B cell (primary cell): ENCODE results near the gene ARHGEF26. TPM values are rescaled to one million over a fixed set of nuclear protein-coding genes. Genes with fewer than 3 reads are reported as not detected.

Experiments used
- ATAC-seq: fragments of 200-7000 bp; cut with Tn5 transposase; one replicate; pipeline ENCODE4 v1.10.0; 2021; ENCODE audit warnings: low read depth, mild to moderate bottlenecking, moderate number of reproducible peaks, moderate library complexity
- CTCF ChIA-PET: fragments of 350-600 bp; sonication (Branson Sonifier 250); formaldehyde crosslinking; loops from one replicate; lab custom pipeline; 2021; ENCODE audit warnings: antibody characterized with exemption, inconsistent platforms; lab: Charles Lee
- POLR2A ChIA-PET: fragments of 350-600 bp; sonication (Branson Sonifier 250); formaldehyde crosslinking; loops from one replicate; lab custom pipeline; 2021; ENCODE audit warnings: antibody characterized with exemption; lab: Charles Lee
- DNase-seq: peaks from one replicate; pipeline ENCODE4 v3.0.0; 2013
- H2AFZ ChIP-seq: 2 replicates; pipeline ENCODE4 v1.6.1; 2012; ENCODE audit warnings: mild to moderate bottlenecking, low read depth, low read length; ENCODE audit not compliant: insufficient read depth, poor library complexity, severe bottlenecking
- H3K27ac ChIP-seq, 2 donors: 1 replicate in 1 of 2; 2 replicates in 1 of 2; pipeline ENCODE4 v1.5.1; 2012 to 2013; ENCODE audit warnings: low read length in 2 of 2, mild to moderate bottlenecking in 2 of 2, moderate library complexity in 1 of 2
- H3K27me3 ChIP-seq, 4 experiments: fragments of 200-600 bp in 1 of 4; sonication (generic) in 1 of 4; replicated peaks in 1 of 4; 1 replicate in 2 of 4; 2 replicates in 2 of 4; pipeline versions ENCODE4 v1.6.1 to v1.7.0; 2013 to 2016; ENCODE audit warnings: low read length in 3 of 4, mild to moderate bottlenecking in 2 of 4, mixed read lengths in 1 of 4, moderate library complexity in 1 of 4; ENCODE audit not compliant: insufficient read depth in 4 of 4, control insufficient read depth in 3 of 4; ENCODE audit errors: control extremely low read depth in 1 of 4
- H3K36me3 ChIP-seq, 2 experiments: replicated peaks in 1 of 2; 1 replicate in 1 of 2; 2 replicates in 1 of 2; pipeline versions ENCODE4 v1.6.1 to v1.7.1; 2013; ENCODE audit warnings: low read length in 1 of 2; ENCODE audit not compliant: insufficient read depth in 2 of 2, control insufficient read depth in 1 of 2; ENCODE audit errors: control extremely low read depth in 1 of 2, extremely low read depth in 1 of 2
- H3K4me1 ChIP-seq, 2 donors: fragments of 200-600 bp in 1 of 2; sonication (generic) in 1 of 2; 1 replicate in 1 of 2; 2 replicates in 1 of 2; pipeline versions ENCODE4 v1.5.1 to v1.6.1; 2013 to 2017; ENCODE audit warnings: low read length in 2 of 2; ENCODE audit not compliant: control insufficient read depth in 2 of 2, insufficient read depth in 2 of 2
- H3K4me2 ChIP-seq: replicated peaks from 2 replicates; pipeline ENCODE3; 2012; ENCODE audit warnings: mild to moderate bottlenecking, low read depth, low read length; ENCODE audit not compliant: poor library complexity, severe bottlenecking
- H3K4me3 ChIP-seq, 5 experiments: fragments of 200-600 bp in 1 of 5; sonication (generic) in 1 of 5; 1 replicate in 3 of 5; 2 replicates in 2 of 5; pipeline versions ENCODE4 v1.5.1 to v1.7.0; 2011 to 2016; ENCODE audit warnings: low read length in 4 of 5, mild to moderate bottlenecking in 4 of 5, low read depth in 2 of 5, control low read depth in 1 of 5, moderate library complexity in 1 of 5; ENCODE audit not compliant: insufficient read depth in 1 of 5; ENCODE audit errors: control extremely low read depth in 1 of 5, extremely low read depth in 1 of 5
- H3K79me2 ChIP-seq: fragments of 200-600 bp; sonication (generic); one replicate; pipeline ENCODE4 v1.6.0; 2016; ENCODE audit warnings: low read length; ENCODE audit not compliant: control insufficient read depth, insufficient read depth
- H3K9ac ChIP-seq: fragments of 200-600 bp; sonication (generic); 2 replicates; pipeline ENCODE4 v1.6.1; 2017; ENCODE audit warnings: mild to moderate bottlenecking, low read length, moderate library complexity
- H3K9me3 ChIP-seq, 3 donors: one replicate each; pipeline versions ENCODE4 v1.6.1 to v1.7.1; 2013; ENCODE audit warnings: low read length in 2 of 3; ENCODE audit not compliant: control insufficient read depth in 2 of 3, insufficient read depth in 1 of 3; ENCODE audit errors: control extremely low read depth in 1 of 3
- H4K20me1 ChIP-seq: 2 replicates; pipeline ENCODE4 v1.6.0; 2012; ENCODE audit warnings: mild to moderate bottlenecking, low read length; ENCODE audit not compliant: insufficient read depth, control insufficient read depth, poor library complexity, severe bottlenecking
- H3K27ac Mint-ChIP-seq: one replicate; pipeline ENCODE4 v1.8.0; 2021; ENCODE audit warnings: mixed read lengths
- H3K27me3 Mint-ChIP-seq: one replicate; pipeline ENCODE4 v1.8.0; 2021; ENCODE audit warnings: mixed read lengths
- H3K4me1 Mint-ChIP-seq: one replicate; pipeline ENCODE4 v1.8.0; 2021; ENCODE audit warnings: mixed read lengths
- H3K4me3 Mint-ChIP-seq: one replicate; pipeline ENCODE4 v1.8.0; 2021; ENCODE audit warnings: mixed read lengths
- H3K9me3 Mint-ChIP-seq: one replicate; pipeline ENCODE4 v1.8.0; 2022; ENCODE audit warnings: mixed read lengths; ENCODE audit not compliant: insufficient read depth
- CTCF ChIP-seq: fragments of 200-600 bp; IDR thresholded peaks from one replicate; pipeline ENCODE4 v1.8.0; 2022; ENCODE audit warnings: antibody characterized with exemption, mild to moderate bottlenecking
- EZH2 ChIP-seq: IDR thresholded peaks from 2 replicates; pipeline ENCODE4 v1.6.1; 2012; ENCODE audit warnings: borderline replicate concordance, low read depth, mild to moderate bottlenecking, moderate library complexity, low read length; ENCODE audit not compliant: insufficient read depth, poor library complexity, severe bottlenecking
- WGBS: methylation state at CpG from one replicate; pipeline ENCODE4 v1.1.5; 2013; ENCODE audit warnings: missing lambda C conversion rate; ENCODE audit not compliant: insufficient coverage; 5-methylcytosine and 5-hydroxymethylcytosine counted together
- intact Hi-C: fragments of 100-400 bp; cut with micrococcal nuclease; formaldehyde crosslinking; loops from one replicate; pipeline ENCODE4 v1.10.0; 2022
- polyA plus RNA-seq: library from polyadenylated mRNA; depleted of rRNA; stranded (reverse); fragments of >200 nt; gene quantifications from 2 replicates; pipeline ENCODE4 v1.2.3, GENCODE V29; 2012
- total RNA-seq, 2 donors: library from RNA; stranded (reverse); fragments of 120-200 nt in 1 of 2; gene quantifications; 1 replicate in 1 of 2; 2 replicates in 1 of 2; pipeline versions ENCODE4 v1.2.3 to v1.2.4, GENCODE V29; 2013 to 2022

Gene ARHGEF26
- total and polyA plus RNA-seq, 2 donors (not counting 1 experiment from before 2014, with no cell fraction given) = not detected

GRCh38 chr3:154100556-154100955, 20.6 kb upstream of the ARHGEF26 start:
- ChIA-PET CTCF (no interaction called here), POLR2A (no interaction called here)
- H3K4me2 ChIP-seq = no peak overlapping the region
- no peaks in the 10 kb centered on the region for H3K9me3 ChIP-seq
- H3K79me2 ChIP-seq = no peaks in the 10 kb centered on the region
- intact Hi-C loops = no loop called here
- H3K4me3 ChIP-seq = no peak overlapping the region
- Mint-ChIP-seq H3K27ac (no peak overlapping the region), H3K27me3 (peaks cover 3% of the 10 kb centered on the region), H3K4me1 (no peaks in the 10 kb centered on the region), H3K9me3 (no peaks in the 10 kb centered on the region), H3K4me3 (no peak overlapping the region)
- H3K36me3 ChIP-seq = no peaks in the 10 kb centered on the region
- 98% methylated on average over 5 of the region's 6 CpGs for WGBS
- DNase-seq = no peak
- no peak overlapping the region for H3K9ac ChIP-seq
- H3K4me1 ChIP-seq = no peaks in the 10 kb centered on the region
- H3K27ac ChIP-seq = no peak overlapping the region
- H3K27me3 ChIP-seq = no peaks in the 10 kb centered on the region
- TF ChIP-seq CTCF (no peak), EZH2 (no peak)
- no peaks in the 10 kb centered on the region for H4K20me1 ChIP-seq
- no peak overlapping the region for H2AFZ ChIP-seq
- no peak for ATAC-seq

- intact Hi-C loops = no loop called here
- H3K4me1 ChIP-seq = no peaks in the 10 kb centered on the region
- H3K27me3 ChIP-seq = no peaks in the 10 kb centered on the region
- H3K36me3 ChIP-seq = no peaks in the 10 kb centered on the region
- no peak overlapping the region for H3K27ac ChIP-seq
- no peaks in the 10 kb centered on the region for H4K20me1 ChIP-seq
- no peak overlapping the region for H2AFZ ChIP-seq
- H3K4me2 ChIP-seq = no peak overlapping the region
- 89% methylated on average over 1 of the region's 2 CpGs for WGBS
- peaks cover 3% of the 10 kb centered on the region for H3K27me3 Mint-ChIP-seq
- no peak overlapping the region for H3K27ac Mint-ChIP-seq
- no peaks in the 10 kb centered on the region for H3K9me3 Mint-ChIP-seq
- H3K9ac ChIP-seq = no peak overlapping the region
- no peaks in the 10 kb centered on the region for H3K79me2 ChIP-seq
- H3K9me3 ChIP-seq = no peaks in the 10 kb centered on the region
- TF ChIP-seq EZH2 (no peak), CTCF (no peak)
- ChIA-PET POLR2A (no interaction called here), CTCF (no interaction called here)
- no peak for DNase-seq
- no peaks in the 10 kb centered on the region for H3K4me1 Mint-ChIP-seq
- no peak overlapping the region for H3K4me3 Mint-ChIP-seq
- ATAC-seq = no peak
- H3K4me3 ChIP-seq = no peak overlapping the region
Measured at GRCh38 chr3:154101250-154101649, 19.9 kb upstream of the ARHGEF26 start.
